Retinal pigment epithelial cell (primary cell): ENCODE data around the gene CTXN3.
"Not testable (repeated sequence)": the region's sequence is repeated elsewhere in the genome, so short reads cannot be mapped to it uniquely, and the experiment has no call there.

ENCODE experiments used
- DNase-seq: peaks from one replicate; pipeline ENCODE4 v3.0.0-alpha.2; 2010; ENCODE audit warnings: low read depth
- H3K4me3 ChIP-seq: 2 replicates; pipeline ENCODE4 v1.5.1; 2011; ENCODE audit warnings: mild to moderate bottlenecking, low read length, control low read depth, moderate library complexity
- TF ChIP-seq, protein P1 (sequence below): conservative IDR thresholded peaks from 2 replicates; pipeline ENCODE4 v1.5.1; 2011; ENCODE audit warnings: low read depth, low read length, control low read depth, inconsistent platforms

The CTXN3 gene

DNA sequence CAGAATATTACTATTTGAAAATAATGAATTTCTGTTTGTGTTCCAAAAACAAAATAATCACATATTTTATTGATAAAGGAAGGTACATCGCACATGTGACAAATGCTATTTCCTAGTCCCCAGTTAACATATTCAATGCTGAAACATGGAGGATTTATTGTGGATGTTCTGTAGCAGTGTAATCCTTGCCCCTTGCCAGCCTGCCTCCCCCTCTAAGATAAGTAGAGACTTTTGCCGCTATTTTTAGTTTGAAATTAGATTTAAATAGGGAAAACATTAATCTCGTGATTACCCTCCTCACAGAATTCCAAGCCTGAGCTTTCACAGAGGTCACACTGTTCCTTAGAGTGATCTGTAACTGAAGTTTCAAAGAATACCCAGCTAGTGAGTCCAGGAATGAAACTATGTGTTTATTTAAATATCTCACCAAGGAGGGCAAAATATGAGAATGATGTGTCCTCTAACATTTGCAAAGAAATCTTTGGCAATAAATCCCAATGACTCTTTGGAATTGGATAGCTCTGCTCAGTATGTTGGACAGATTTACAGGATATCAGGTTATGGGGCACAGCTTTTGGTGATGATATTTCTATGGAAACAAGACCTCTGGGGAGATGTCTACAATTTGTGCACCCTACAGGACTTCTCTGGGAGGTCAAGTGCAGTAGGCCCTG, 17.3 kb downstream of the CTXN3 start:
- no peak for DNase-seq
- TF ChIP-seq, protein P1, sequence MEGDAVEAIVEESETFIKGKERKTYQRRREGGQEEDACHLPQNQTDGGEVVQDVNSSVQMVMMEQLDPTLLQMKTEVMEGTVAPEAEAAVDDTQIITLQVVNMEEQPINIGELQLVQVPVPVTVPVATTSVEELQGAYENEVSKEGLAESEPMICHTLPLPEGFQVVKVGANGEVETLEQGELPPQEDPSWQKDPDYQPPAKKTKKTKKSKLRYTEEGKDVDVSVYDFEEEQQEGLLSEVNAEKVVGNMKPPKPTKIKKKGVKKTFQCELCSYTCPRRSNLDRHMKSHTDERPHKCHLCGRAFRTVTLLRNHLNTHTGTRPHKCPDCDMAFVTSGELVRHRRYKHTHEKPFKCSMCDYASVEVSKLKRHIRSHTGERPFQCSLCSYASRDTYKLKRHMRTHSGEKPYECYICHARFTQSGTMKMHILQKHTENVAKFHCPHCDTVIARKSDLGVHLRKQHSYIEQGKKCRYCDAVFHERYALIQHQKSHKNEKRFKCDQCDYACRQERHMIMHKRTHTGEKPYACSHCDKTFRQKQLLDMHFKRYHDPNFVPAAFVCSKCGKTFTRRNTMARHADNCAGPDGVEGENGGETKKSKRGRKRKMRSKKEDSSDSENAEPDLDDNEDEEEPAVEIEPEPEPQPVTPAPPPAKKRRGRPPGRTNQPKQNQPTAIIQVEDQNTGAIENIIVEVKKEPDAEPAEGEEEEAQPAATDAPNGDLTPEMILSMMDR = no peak

DNA sequence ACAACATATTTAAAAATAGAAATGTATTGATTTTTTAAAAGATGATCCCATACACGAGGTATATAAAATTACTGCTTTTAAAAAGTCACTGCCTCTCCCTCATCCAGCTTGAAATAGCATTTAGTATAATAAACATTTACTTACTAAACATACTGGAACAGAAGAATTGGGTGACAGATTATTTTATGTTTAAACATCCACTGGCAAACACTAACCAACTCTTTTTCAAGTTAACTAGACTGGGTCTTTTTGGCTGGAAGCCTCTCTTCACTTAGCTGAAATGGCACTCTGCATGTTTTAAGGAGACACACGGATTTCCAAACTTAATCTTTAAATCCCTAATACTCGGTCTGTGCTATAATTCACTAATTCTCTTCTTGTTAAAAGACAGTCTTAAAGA, 19.0 kb downstream of the CTXN3 start:
- TF ChIP-seq, protein P1 = no peak
- DNase-seq = no peak
- H3K4me3 ChIP-seq = no peak overlapping the region

More for the DNA sequence above, 17.3 kb downstream of the CTXN3 start:
- no peak overlapping the region for H3K4me3 ChIP-seq

DNA sequence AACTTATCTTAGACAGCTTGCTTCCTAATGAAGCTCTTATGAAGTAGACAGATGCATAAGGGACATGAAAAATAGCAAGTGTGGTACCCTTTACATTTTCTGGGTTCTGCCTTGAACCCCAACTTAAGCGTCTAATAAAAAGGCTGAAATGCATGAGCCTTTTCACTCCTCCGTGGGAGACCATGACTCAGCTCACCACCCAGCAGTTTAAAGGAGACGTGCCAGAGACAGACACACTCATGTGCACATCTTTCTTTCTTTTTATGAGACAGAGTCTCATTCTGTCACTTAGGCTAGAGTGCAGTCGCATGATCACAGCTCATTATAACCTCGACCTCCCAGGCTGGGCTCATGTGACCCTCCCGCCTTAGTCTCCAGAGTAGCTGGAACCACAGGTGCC, 22.3 kb downstream of the CTXN3 start:
- H3K4me3 ChIP-seq = no peak overlapping the region
- DNase-seq = no peak
- TF ChIP-seq, protein P1 = no peak

DNA sequence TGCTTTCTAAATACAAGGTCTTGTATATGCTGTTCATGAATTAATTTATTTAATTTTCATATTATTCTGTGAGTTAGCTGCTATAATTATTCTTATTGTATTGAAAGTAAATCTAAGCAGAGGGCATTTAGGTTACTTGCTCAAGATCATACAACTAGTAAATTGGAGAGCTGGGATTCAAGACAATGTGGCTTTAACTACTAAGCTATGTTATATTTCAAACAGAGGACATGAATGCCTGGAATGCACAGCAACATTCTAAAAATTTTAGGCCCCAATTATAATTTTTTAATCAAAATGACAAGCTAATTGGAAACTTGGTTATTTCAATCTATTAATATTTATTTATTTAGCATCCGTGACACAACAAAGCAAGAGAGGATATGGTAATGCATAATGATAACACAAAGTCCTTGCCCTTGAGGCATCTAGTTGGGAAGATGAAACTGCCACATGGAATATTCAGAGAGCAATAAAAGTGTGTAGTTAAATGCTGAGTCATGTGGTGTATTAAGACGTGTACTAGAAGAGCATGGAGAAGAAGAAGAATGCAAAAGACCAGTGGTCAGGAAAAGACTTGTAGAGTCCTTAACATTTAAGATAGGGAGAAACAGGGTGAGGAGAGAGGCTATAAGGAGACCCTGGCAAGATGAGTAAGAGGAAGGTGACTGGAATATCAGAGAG, 24.4 kb downstream of the CTXN3 start:
- H3K4me3 ChIP-seq = no peak overlapping the region
- TF ChIP-seq, protein P1 = no peak
- no peak for DNase-seq

DNA sequence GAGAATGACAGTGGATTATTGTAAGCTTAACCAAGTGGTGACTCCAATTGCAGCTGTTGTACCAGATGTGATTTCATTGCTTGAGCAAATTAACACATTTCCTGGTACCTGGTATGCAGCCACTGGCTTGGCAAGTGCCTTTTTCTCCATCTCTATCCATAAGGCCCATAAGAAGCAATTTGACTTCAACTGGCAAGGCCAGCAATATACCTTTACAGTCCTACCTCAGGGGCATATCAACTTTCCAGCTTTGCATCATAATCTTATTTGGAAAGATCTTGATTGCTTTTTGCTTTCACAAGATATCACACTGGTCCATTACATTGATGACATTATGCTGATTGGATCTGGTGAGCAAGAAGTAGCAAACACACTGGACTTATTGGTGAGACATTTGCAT, 28.1 kb downstream of the CTXN3 start:
- not testable (repeated sequence) for DNase-seq, H3K4me3 ChIP-seq

DNA sequence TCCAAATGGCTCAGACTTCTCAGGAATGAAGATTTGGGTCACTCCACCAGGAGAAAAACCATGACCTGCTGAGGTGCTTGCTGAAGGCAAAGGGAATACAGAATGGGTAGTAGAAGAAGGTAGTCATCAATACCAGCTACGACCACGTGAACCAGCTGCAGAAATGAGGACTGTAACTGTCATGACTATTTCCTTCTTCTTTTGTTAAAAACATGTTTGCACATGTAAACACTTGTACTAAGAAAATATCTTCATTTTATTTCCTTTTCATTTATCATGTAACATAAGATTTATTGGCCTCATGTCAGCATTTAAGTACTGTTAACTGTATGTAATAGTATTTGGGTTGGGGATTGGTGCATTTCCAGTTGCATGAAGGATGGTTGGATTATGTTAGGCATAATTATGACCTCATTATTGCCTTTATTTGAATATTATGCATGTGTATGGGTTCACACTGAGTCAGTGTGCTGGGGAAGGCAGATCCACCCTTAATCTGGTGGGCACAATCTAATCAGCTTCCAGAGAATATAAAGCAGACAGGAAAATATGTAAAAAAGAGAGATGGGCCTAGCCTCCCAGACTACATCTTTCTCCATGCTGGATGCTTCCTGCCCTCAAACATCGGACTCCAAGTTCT, 30.9 kb downstream of the CTXN3 start:
- H3K4me3 ChIP-seq, DNase-seq: not testable (repeated sequence)

DNA sequence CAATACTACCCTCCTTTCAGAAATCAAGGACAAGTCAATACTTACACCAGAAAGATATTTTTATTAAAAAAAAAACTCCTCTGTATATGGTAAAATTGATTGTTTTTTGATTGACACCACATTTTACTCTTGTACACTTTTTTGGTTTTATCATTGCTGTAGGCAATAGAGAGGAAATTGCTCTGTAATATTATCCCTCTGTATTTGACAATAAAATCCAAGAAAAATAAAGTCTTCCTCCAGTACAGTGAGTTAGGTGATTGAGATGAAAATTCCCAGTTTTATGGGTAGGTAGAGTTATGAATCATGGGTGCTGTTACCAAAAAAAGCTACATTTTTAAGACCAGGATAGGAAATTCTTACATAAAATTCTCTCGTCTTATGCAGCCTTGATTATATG, 31.7 kb downstream of the CTXN3 start:
- TF ChIP-seq, protein P1 = no peak
- no peak for DNase-seq
- no peak overlapping the region for H3K4me3 ChIP-seq

DNA sequence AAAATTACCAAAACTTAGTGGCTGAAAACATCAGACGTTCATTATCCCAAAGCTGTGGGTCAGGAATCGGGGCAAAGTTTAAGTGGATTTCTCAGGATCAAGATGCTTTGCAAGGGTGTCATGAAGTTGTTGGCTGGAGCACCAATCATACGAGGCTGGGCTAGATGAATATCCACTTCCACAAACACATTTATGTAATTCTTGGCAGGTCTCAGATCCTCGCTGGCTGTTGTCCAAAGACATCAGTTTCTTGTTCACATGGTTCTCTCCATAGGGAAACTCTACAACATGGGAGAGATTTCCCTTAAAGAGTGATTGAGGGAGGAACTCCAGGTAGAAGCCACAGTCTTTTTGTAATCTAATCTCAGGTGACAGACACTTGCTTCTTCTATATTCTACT, 34.1 kb downstream of the CTXN3 start:
- H3K4me3 ChIP-seq = no peak overlapping the region
- TF ChIP-seq, protein P1 = no peak
- DNase-seq = peak; percentile 55
